SK-N-MC (cell line): Measurements from ENCODE around the gene MYO1D.

Experiments used
- DNase-seq: peaks from one replicate; pipeline ENCODE4 v3.0.0-alpha.2; 2011; ENCODE audit warnings: low read depth, low spot score
- H3K27ac ChIP-seq: fragments of 200-600 bp; sonication (generic); 2 replicates; pipeline ENCODE4 v1.5.1; 2016; ENCODE audit warnings: mixed run types
- H3K36me3 ChIP-seq: fragments of 200-600 bp; sonication (generic); 2 replicates; pipeline ENCODE4 v1.6.1; 2017; ENCODE audit warnings: antibody characterized with exemption, low read length, mixed read lengths; ENCODE audit not compliant: insufficient read depth
- H3K4me3 ChIP-seq: fragments of 200-600 bp; sonication (generic); 2 replicates; pipeline ENCODE4 v1.5.1; 2016
- H3K9ac ChIP-seq: fragments of 200-600 bp; sonication (generic); 2 replicates; pipeline ENCODE4 v1.8.0; 2017; ENCODE audit warnings: mixed run types, mixed read lengths; ENCODE audit not compliant: insufficient read length
- H3K9me3 ChIP-seq: fragments of 200-600 bp; sonication (generic); 2 replicates; pipeline ENCODE4 v1.6.1; 2017; ENCODE audit warnings: low read depth, mild to moderate bottlenecking, antibody characterized with exemption, low read length, moderate library complexity, mixed read lengths
- EZH2 ChIP-seq: fragments of 200-600 bp; sonication (generic); IDR thresholded peaks from one replicate; pipeline ENCODE4 v1.6.1; 2017; ENCODE audit warnings: antibody characterized with exemption
- FOXP2 ChIP-seq: optimal IDR thresholded peaks from 2 replicates; pipeline ENCODE3; 2011; ENCODE audit warnings: mild to moderate bottlenecking, moderate library complexity; ENCODE audit not compliant: insufficient read depth; ENCODE audit errors: extremely low read length, control extremely low read depth
- POLR2AphosphoS5 ChIP-seq: IDR thresholded peaks from 2 replicates; pipeline ENCODE4 v1.6.1; 2012; ENCODE audit warnings: mild to moderate bottlenecking, low read depth, low read length, borderline replicate concordance

MYO1D gene

GRCh38 chr17:32479074-32479617 lies 397.8 kb downstream of the MYO1D start:
- no peaks in the 10 kb centered on the region for H3K9me3 ChIP-seq
- no peak for TF ChIP-seq EZH2
- TF ChIP-seq FOXP2 = no peak
- TF ChIP-seq POLR2AphosphoS5 = no peak
- no peak overlapping the region for H3K4me3 ChIP-seq
- no peak overlapping the region for H3K9ac ChIP-seq
- peaks cover 85% of the 10 kb centered on the region for H3K36me3 ChIP-seq
- H3K27ac ChIP-seq = no peak overlapping the region
- no peak for DNase-seq

GRCh38 chr17:32477220-32477619 lies 399.7 kb downstream of the MYO1D start:
- Histone ChIP-seq H3K4me3 (no peak overlapping the region), H3K9me3 (no peaks in the 10 kb centered on the region), H3K36me3 (peaks cover 92% of the 10 kb centered on the region), H3K27ac (peak overlapping the region; percentile 17; the same call in 1 of the 2 replicates), H3K9ac (no peak overlapping the region)
- TF ChIP-seq POLR2AphosphoS5 (no peak), EZH2 (no peak), FOXP2 (no peak)
- no peak for DNase-seq

- no peak for DNase-seq
- peaks cover 93% of the 10 kb centered on the region for H3K36me3 ChIP-seq
These were observed 401.7 kb downstream of the MYO1D start for GRCh38 chr17:32475258-32475657.

GRCh38 chr17:32471652-32472051 lies 405.3 kb downstream of the MYO1D start:
- Histone ChIP-seq H3K9me3 (no peaks in the 10 kb centered on the region), H3K4me3 (no peak overlapping the region), H3K27ac (no peak overlapping the region), H3K36me3 (peaks cover 93% of the 10 kb centered on the region), H3K9ac (no peak overlapping the region)
- TF ChIP-seq FOXP2 (no peak), POLR2AphosphoS5 (no peak), EZH2 (no peak)
- DNase-seq = no peak

More at GRCh38 chr17:32475258-32475657, 401.7 kb downstream of the MYO1D start:
- TF ChIP-seq FOXP2 (no peak), POLR2AphosphoS5 (no peak), EZH2 (no peak)
- H3K27ac ChIP-seq = no peak overlapping the region
- no peak overlapping the region for H3K4me3 ChIP-seq
- no peak overlapping the region for H3K9ac ChIP-seq
- no peaks in the 10 kb centered on the region for H3K9me3 ChIP-seq

- no peak for DNase-seq
- TF ChIP-seq POLR2AphosphoS5 = no peak
- no peak for TF ChIP-seq EZH2
- no peak for TF ChIP-seq FOXP2
- no peaks in the 10 kb centered on the region for H3K9me3 ChIP-seq
- peaks cover 91% of the 10 kb centered on the region for H3K36me3 ChIP-seq
- no peak overlapping the region for H3K4me3 ChIP-seq
- no peak overlapping the region for H3K27ac ChIP-seq
- H3K9ac ChIP-seq = no peak overlapping the region
These were observed 406.3 kb downstream of the MYO1D start for GRCh38 chr17:32470405-32471167.

GRCh38 chr17:32467949-32468348 lies 409.0 kb downstream of the MYO1D start:
- no peak overlapping the region for H3K9ac ChIP-seq
- no peaks in the 10 kb centered on the region for H3K9me3 ChIP-seq
- no peak overlapping the region for H3K4me3 ChIP-seq
- H3K27ac ChIP-seq = no peak overlapping the region
- H3K36me3 ChIP-seq = peaks cover 88% of the 10 kb centered on the region
- TF ChIP-seq FOXP2 (no peak), EZH2 (no peak), POLR2AphosphoS5 (no peak)
- no peak for DNase-seq

- no peak for DNase-seq
- Histone ChIP-seq H3K36me3 (peaks cover 91% of the 10 kb centered on the region), H3K9ac (no peak overlapping the region), H3K9me3 (no peaks in the 10 kb centered on the region), H3K4me3 (no peak overlapping the region), H3K27ac (no peak overlapping the region)
- TF ChIP-seq FOXP2 = no peak
- TF ChIP-seq POLR2AphosphoS5 = no peak
- no peak for TF ChIP-seq EZH2
These were observed 412.6 kb downstream of the MYO1D start for GRCh38 chr17:32464374-32464773.

GRCh38 chr17:32463304-32463703 lies 413.6 kb downstream of the MYO1D start:
- Histone ChIP-seq H3K4me3 (no peak overlapping the region), H3K27ac (no peak overlapping the region), H3K9me3 (no peaks in the 10 kb centered on the region), H3K9ac (no peak overlapping the region), H3K36me3 (peaks cover 89% of the 10 kb centered on the region)
- no peak for DNase-seq
- no peak for TF ChIP-seq POLR2AphosphoS5
- no peak for TF ChIP-seq FOXP2
- TF ChIP-seq EZH2 = no peak
